Esophagus muscularis mucosa (tissue), 4 donors: ENCODE results near the gene CGB8. TPM values are rescaled to one million over a fixed set of nuclear protein-coding genes. Genes with fewer than 3 reads are reported as not detected.

ENCODE experiments used
- DNase-seq: peaks from one replicate; pipeline ENCODE4 v3.0.0-alpha.2; 2017; ENCODE audit errors: extremely low spot score
- H3K27ac ChIP-seq, 4 donors: fragments of 200-600 bp; sonication (generic); replicated peaks in 1 of 4; 1 replicate in 3 of 4; 2 replicates in 1 of 4; pipeline ENCODE4 v1.5.1; 2016 to 2019; ENCODE audit warnings: mild to moderate bottlenecking in 1 of 4
- H3K27me3 ChIP-seq, 4 donors: fragments of 200-600 bp; sonication (generic); one replicate each; pipeline versions ENCODE4 v1.5.1 to v1.6.0; 2016 to 2019
- H3K36me3 ChIP-seq, 4 donors: fragments of 200-600 bp; sonication (generic); one replicate each; pipeline ENCODE4 v1.5.1; 2016 to 2019
- H3K4me1 ChIP-seq, 4 donors: fragments of 200-600 bp; sonication (generic); one replicate each; pipeline ENCODE4 v1.5.1; 2016 to 2019
- H3K4me3 ChIP-seq, 4 donors: fragments of 200-600 bp; sonication (generic); 1 replicate in 2 of 4; 2 replicates in 2 of 4; pipeline ENCODE4 v1.5.1; 2016 to 2019; ENCODE audit warnings: mild to moderate bottlenecking in 4 of 4, moderate library complexity in 1 of 4
- H3K9me3 ChIP-seq, 4 donors: fragments of 200-600 bp; sonication (generic); 1 replicate in 3 of 4; 2 replicates in 1 of 4; pipeline ENCODE4 v1.5.1; 2016 to 2019
- EP300 ChIP-seq: sonication (generic); formaldehyde crosslinking; IDR thresholded peaks from one replicate; pipeline ENCODE4 v1.6.1; 2017; ENCODE audit warnings: antibody characterized with exemption
- POLR2A ChIP-seq: fragments of 450-650 bp; IDR thresholded peaks from one replicate; pipeline ENCODE4 v1.6.1; 2017; ENCODE audit warnings: antibody characterized with exemption, moderate library complexity, mild to moderate bottlenecking, low read depth
- POLR2AphosphoS5 ChIP-seq, 2 donors: sonication (generic); formaldehyde crosslinking; IDR thresholded peaks; one replicate each; pipeline ENCODE4 v1.6.1; 2017; ENCODE audit warnings: antibody characterized with exemption in 2 of 2
- WGBS: methylation state at CpG from one replicate; pipeline ENCODE4 v1.1.5; 2018; 5-methylcytosine and 5-hydroxymethylcytosine counted together
- intact Hi-C: fragments of 100-400 bp; cut with DNase I; formaldehyde crosslinking; loops from one replicate; pipeline ENCODE4 v1.15.1; 2023
- total RNA-seq, 4 donors: library from RNA; depleted of rRNA; stranded (reverse); fragments of >200 nt; gene quantifications; one replicate each; pipeline versions ENCODE4 v1.1.0 to v1.2.1, GENCODE V29; 2016
- TF ChIP-seq, protein P1 (sequence below), 3 experiments: fragments of 200-600 bp in 2 of 3; fragments of 450-650 bp in 1 of 3; sonication (generic) in 2 of 3; IDR thresholded peaks; one replicate each; pipeline ENCODE4 v1.5.1; 2017 to 2019; ENCODE audit warnings: antibody characterized with exemption in 3 of 3, mild to moderate bottlenecking in 2 of 3, moderate library complexity in 1 of 3

The CGB8 gene
- total RNA-seq, 4 donors from 2014 or later = not detected

DNA sequence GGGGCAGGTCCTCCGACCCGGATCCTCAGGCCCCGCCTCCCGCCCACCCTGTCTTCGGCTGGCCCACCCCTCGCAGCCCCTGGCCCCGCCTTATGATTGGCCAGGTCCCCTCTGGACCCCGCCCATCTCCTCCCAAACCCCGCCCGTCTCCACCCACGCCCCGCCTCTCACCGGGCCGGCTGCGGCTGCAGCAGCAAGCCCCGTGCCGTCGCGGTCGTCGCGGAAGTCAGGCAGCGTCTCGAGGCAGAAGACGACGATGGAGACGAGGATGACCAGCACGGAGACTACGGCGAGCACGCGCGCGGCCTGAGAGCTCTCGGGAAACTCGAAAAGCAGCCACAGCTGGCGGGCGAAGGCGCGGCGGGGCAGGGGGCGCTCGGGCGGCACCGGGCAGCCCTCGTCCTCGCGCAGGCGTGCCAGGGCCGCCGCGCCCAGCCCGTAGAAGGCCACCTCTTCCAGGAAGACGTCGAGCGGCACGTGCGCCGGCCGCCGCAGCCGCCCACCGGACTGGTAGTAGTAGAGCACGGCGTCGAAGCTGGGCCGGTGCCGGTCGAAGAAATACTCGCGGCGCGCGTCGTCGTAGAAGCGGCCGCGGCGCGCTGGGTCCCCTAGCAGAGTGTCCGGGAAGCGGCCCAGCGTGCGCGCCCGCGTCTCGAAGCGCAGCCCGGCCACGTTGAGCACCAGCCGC is 23.1 kb upstream of the CGB8 start:
- Histone ChIP-seq H3K4me1 (peaks cover 5 to 20% (median 9%) of the 10 kb centered on the region in 4 donors), H3K4me3 (peak overlapping the region; percentile 10 to 20 (median 16)), H3K27me3 (peaks cover 7 to 76% (median 43%) of the 10 kb centered on the region in 4 donors), H3K27ac (no peak overlapping the region), H3K36me3 (no peaks in the 10 kb centered on the region), H3K9me3 (no peaks in the 10 kb centered on the region)
- 6% methylated on average over 16 of the region's 93 CpGs for WGBS
- DNase-seq = no peak
- no peak for TF ChIP-seq POLR2AphosphoS5 (IDR thresholded peaks at IDR 0.05)
- TF ChIP-seq POLR2A = no peak
- TF ChIP-seq EP300 = no peak
- TF ChIP-seq, protein P1, sequence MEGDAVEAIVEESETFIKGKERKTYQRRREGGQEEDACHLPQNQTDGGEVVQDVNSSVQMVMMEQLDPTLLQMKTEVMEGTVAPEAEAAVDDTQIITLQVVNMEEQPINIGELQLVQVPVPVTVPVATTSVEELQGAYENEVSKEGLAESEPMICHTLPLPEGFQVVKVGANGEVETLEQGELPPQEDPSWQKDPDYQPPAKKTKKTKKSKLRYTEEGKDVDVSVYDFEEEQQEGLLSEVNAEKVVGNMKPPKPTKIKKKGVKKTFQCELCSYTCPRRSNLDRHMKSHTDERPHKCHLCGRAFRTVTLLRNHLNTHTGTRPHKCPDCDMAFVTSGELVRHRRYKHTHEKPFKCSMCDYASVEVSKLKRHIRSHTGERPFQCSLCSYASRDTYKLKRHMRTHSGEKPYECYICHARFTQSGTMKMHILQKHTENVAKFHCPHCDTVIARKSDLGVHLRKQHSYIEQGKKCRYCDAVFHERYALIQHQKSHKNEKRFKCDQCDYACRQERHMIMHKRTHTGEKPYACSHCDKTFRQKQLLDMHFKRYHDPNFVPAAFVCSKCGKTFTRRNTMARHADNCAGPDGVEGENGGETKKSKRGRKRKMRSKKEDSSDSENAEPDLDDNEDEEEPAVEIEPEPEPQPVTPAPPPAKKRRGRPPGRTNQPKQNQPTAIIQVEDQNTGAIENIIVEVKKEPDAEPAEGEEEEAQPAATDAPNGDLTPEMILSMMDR (IDR thresholded peaks at IDR 0.05) = no peak
- intact Hi-C loops = no loop called here

DNA sequence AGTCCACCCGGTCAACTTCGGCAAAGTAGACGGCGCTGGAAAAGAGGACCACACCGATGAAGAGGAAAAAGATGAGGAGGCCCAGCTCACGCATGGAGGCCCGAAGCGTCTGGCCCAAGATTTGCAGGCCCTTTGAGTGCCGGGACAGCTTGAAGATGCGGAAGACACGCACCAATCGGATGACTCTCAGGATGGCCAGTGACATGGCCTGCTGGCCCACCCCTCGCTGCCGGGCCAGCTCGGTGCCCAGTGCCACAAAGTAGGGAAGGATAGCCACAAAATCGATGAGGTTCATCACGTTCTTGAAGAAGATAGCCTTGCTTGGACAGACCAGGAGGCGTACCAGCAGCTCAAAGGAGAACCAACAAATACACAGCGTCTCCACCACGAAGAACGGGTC is 21.5 kb upstream of the CGB8 start:
- TF ChIP-seq POLR2A (no peak), EP300 (no peak), POLR2AphosphoS5 (IDR thresholded peaks at IDR 0.05) (no peak)
- TF ChIP-seq, protein P1 (IDR thresholded peaks at IDR 0.05) = no peak
- no peak for DNase-seq
- Histone ChIP-seq H3K9me3 (no peaks in the 10 kb centered on the region), H3K36me3 (no peaks in the 10 kb centered on the region), H3K27me3 (peaks cover 7 to 92% (median 52%) of the 10 kb centered on the region in 4 donors), H3K4me1 (peaks cover 5 to 20% (median 10%) of the 10 kb centered on the region in 4 donors), H3K27ac (no peak overlapping the region), H3K4me3 (no peak overlapping the region)
- 95% methylated on average over 21 of the region's 21 CpGs for WGBS
- intact Hi-C loops = no loop called here

DNA sequence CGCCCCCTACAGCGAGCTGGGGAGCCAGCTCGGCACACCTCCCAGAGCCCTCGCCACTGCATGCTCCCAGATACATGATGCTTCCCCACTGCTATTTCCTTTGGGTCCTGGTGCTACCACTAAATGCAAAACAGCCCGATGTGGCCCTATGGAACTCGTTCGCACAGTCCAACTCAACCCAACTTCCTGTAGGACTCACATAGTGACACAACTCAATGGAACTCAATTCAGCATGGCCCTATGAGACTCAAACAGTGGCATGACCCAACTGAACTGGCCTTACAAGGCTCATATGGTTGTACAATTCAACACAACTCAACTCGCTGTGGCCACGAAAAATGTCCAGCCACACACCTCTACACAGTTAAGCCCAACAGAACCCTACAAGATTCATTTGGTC is 20.1 kb upstream of the CGB8 start:
- no peak overlapping the region for H3K4me3 ChIP-seq
- H3K36me3 ChIP-seq = no peaks in the 10 kb centered on the region
- intact Hi-C loops = no loop called here
- peaks cover 13 to 30% (median 21%) of the 10 kb centered on the region in 4 donors for H3K4me1 ChIP-seq
- no peak for DNase-seq
- WGBS = 93% methylated on average over 9 of the region's 9 CpGs
- no peak overlapping the region for H3K27ac ChIP-seq
- H3K27me3 ChIP-seq = peaks cover 7 to 100% (median 62%) of the 10 kb centered on the region in 4 donors
- no peaks in the 10 kb centered on the region for H3K9me3 ChIP-seq
- no peak for TF ChIP-seq POLR2AphosphoS5 (IDR thresholded peaks at IDR 0.05)
- no peak for TF ChIP-seq EP300
- TF ChIP-seq POLR2A = no peak
- TF ChIP-seq, protein P1 (IDR thresholded peaks at IDR 0.05) = no peak

DNA sequence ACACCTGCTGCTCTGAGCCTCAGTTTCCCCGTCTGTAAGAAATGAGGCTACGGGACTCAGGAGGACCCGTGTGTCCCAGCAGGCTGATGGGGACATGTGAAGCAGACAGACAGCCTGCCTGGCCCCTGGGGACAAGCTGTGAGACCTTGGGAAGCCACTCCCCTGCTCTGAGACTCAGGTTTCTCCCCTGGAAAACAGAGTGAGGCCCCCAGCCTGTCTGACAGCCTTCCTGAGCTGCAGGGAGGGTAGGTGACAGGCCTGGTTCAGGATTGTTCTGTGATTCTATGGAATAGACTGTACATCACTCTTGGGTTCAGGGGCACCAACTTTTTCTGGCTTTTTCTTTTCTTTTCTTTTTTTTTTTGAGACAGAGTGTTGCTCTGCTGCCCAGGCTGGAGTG is 18.6 kb upstream of the CGB8 start:
- Histone ChIP-seq H3K27me3 (peaks cover 7 to 100% (median 48%) of the 10 kb centered on the region in 4 donors), H3K4me1 (peaks cover 13 to 24% (median 19%) of the 10 kb centered on the region in 4 donors), H3K36me3 (no peaks in the 10 kb centered on the region), H3K27ac (no peak overlapping the region), H3K4me3 (no peak overlapping the region), H3K9me3 (no peaks in the 10 kb centered on the region)
- WGBS = 50% methylated on average over 2 of the region's 3 CpGs
- TF ChIP-seq, protein P1 (IDR thresholded peaks at IDR 0.05) = no peak
- TF ChIP-seq POLR2AphosphoS5 (IDR thresholded peaks at IDR 0.05) (no peak), EP300 (no peak), POLR2A (no peak)
- no peak for DNase-seq
- intact Hi-C loops = no loop called here
